Neutrophil (primary cell): ENCODE measurements around the gene MEX3C.

ENCODE experiments used
- H3K27ac ChIP-seq: fragments of 200-600 bp; sonication (generic); 2 replicates; pipeline ENCODE4 v1.5.1; 2016; ENCODE audit warnings: mild to moderate bottlenecking, moderate library complexity
- H3K27me3 ChIP-seq: fragments of 200-600 bp; sonication (generic); 2 replicates; pipeline ENCODE4 v1.6.0; 2016; ENCODE audit warnings: mild to moderate bottlenecking
- H3K36me3 ChIP-seq: fragments of 200-600 bp; sonication (generic); 2 replicates; pipeline ENCODE4 v1.5.1; 2017
- H3K4me1 ChIP-seq, 2 experiments: fragments of 200-600 bp in 1 of 2; sonication (generic) in 1 of 2; 1 replicate in 1 of 2; 2 replicates in 1 of 2; pipeline versions ENCODE4 v1.5.1 to v1.6.1; 2013 to 2016; ENCODE audit warnings: low read depth in 1 of 2, low read length in 1 of 2, mild to moderate bottlenecking in 1 of 2, moderate library complexity in 1 of 2; ENCODE audit not compliant: control insufficient read depth in 1 of 2, insufficient read depth in 1 of 2
- H3K4me3 ChIP-seq, 2 experiments: fragments of 200-600 bp in 1 of 2; sonication (generic) in 1 of 2; 1 replicate in 1 of 2; 2 replicates in 1 of 2; pipeline ENCODE4 v1.5.1; 2013 to 2016; ENCODE audit warnings: low read depth in 1 of 2, low read length in 1 of 2, mild to moderate bottlenecking in 1 of 2, moderate library complexity in 1 of 2
- H3K9me3 ChIP-seq: fragments of 200-600 bp; sonication (generic); 2 replicates; pipeline ENCODE4 v1.5.1; 2016
- TF ChIP-seq, protein P1 (sequence below): fragments of 200-600 bp; sonication (generic); IDR thresholded peaks from 2 replicates; pipeline ENCODE4 v1.5.1; 2016; ENCODE audit warnings: antibody characterized with exemption

The MEX3C gene

DNA sequence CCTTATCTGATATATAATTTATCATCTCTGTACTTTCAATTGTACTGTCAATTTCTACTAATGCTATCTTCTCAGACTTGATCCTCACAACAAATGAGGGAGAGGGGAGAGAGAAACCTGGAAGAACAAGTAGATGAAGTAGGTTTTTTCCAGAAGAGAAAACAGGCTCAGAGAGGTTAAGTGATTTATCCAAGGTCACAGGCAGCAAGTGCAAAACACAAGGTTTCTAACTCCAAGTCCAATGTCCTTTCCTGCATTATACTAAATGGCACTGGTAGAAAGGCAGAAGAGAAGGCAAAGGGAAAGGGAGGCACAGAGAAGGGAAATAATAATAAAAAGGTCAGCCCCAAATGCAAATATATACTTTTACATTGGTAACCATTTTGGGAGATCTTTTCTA, 7.5 kb downstream of the MEX3C start:
- H3K4me1 ChIP-seq = peaks cover 6% of the 10 kb centered on the region in 2 experiments

GRCh38 chr18:51188024-51188701, 9.3 kb downstream of the MEX3C start:
- Histone ChIP-seq H3K27ac (no peak overlapping the region), H3K9me3 (no peaks in the 10 kb centered on the region), H3K27me3 (no peaks in the 10 kb centered on the region), H3K4me3 (no peak overlapping the region), H3K36me3 (no peaks in the 10 kb centered on the region), H3K4me1 (no peaks in the 10 kb centered on the region)
- TF ChIP-seq, protein P1, sequence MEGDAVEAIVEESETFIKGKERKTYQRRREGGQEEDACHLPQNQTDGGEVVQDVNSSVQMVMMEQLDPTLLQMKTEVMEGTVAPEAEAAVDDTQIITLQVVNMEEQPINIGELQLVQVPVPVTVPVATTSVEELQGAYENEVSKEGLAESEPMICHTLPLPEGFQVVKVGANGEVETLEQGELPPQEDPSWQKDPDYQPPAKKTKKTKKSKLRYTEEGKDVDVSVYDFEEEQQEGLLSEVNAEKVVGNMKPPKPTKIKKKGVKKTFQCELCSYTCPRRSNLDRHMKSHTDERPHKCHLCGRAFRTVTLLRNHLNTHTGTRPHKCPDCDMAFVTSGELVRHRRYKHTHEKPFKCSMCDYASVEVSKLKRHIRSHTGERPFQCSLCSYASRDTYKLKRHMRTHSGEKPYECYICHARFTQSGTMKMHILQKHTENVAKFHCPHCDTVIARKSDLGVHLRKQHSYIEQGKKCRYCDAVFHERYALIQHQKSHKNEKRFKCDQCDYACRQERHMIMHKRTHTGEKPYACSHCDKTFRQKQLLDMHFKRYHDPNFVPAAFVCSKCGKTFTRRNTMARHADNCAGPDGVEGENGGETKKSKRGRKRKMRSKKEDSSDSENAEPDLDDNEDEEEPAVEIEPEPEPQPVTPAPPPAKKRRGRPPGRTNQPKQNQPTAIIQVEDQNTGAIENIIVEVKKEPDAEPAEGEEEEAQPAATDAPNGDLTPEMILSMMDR = no peak

More for the DNA sequence above, 7.5 kb downstream of the MEX3C start:
- Histone ChIP-seq H3K9me3 (no peaks in the 10 kb centered on the region), H3K27ac (no peak overlapping the region), H3K4me3 (no peak overlapping the region), H3K36me3 (no peaks in the 10 kb centered on the region), H3K27me3 (no peaks in the 10 kb centered on the region)
- TF ChIP-seq, protein P1 = no peak

- Histone ChIP-seq H3K27me3 (no peaks in the 10 kb centered on the region), H3K4me1 (no peaks in the 10 kb centered on the region), H3K27ac (no peak overlapping the region), H3K9me3 (no peaks in the 10 kb centered on the region), H3K36me3 (no peaks in the 10 kb centered on the region), H3K4me3 (no peak overlapping the region)
- TF ChIP-seq, protein P1 = no peak
These were observed 12.4 kb downstream of the MEX3C start for GRCh38 chr18:51185075-51185474.

GRCh38 chr18:51184091-51184457, 13.4 kb downstream of the MEX3C start:
- TF ChIP-seq, protein P1 = no peak
- Histone ChIP-seq H3K27me3 (no peaks in the 10 kb centered on the region), H3K4me1 (no peaks in the 10 kb centered on the region), H3K27ac (no peak overlapping the region), H3K36me3 (no peaks in the 10 kb centered on the region), H3K4me3 (no peak overlapping the region), H3K9me3 (no peaks in the 10 kb centered on the region)

- H3K4me1 ChIP-seq = no peaks in the 10 kb centered on the region
- no peak overlapping the region for H3K4me3 ChIP-seq
- no peak overlapping the region for H3K27ac ChIP-seq
- TF ChIP-seq, protein P1 = no peak
- H3K9me3 ChIP-seq = no peaks in the 10 kb centered on the region
- no peaks in the 10 kb centered on the region for H3K36me3 ChIP-seq
- no peaks in the 10 kb centered on the region for H3K27me3 ChIP-seq
These were observed 13.9 kb downstream of the MEX3C start for GRCh38 chr18:51183372-51184090.
